K562 (cell line): ENCODE data around the gene PDZK1IP1. TPM values are rescaled to one million over a fixed set of nuclear protein-coding genes. Genes with fewer than 3 reads are reported as not detected.

Source experiments
- BACH1 ChIP-seq: fragments of 200-800 bp; sonication (Bioruptor generic); IDR thresholded peaks from 2 replicates; pipeline ENCODE4 v1.6.1; 2016; ENCODE audit warnings: missing genetic modification characterization, missing compliant biosample characterization
- BRD9 ChIP-seq: fragments of 450-650 bp; IDR thresholded peaks from 2 replicates; pipeline ENCODE4 v1.6.1; 2018; ENCODE audit warnings: low read depth; ENCODE audit not compliant: partially characterized antibody
- CBX8 ChIP-seq: fragments of 200-600 bp; sonication (generic); IDR thresholded peaks from 2 replicates; pipeline ENCODE4 v1.6.1; 2012; ENCODE audit warnings: borderline replicate concordance, mixed run types, low read depth, mild to moderate bottlenecking, moderate library complexity, mixed read lengths, low read length, control low read depth, inconsistent platforms; ENCODE audit not compliant: poor library complexity, severe bottlenecking; ENCODE audit errors: extremely low read depth
- CHD2 ChIP-seq: IDR thresholded peaks from 2 replicates; pipeline ENCODE4 v1.6.1; 2011; ENCODE audit warnings: low read depth, low read length
- ETV5 ChIP-seq: sonication (generic); formaldehyde crosslinking; IDR thresholded peaks from 2 replicates; pipeline ENCODE4 v1.4.0; 2020; ENCODE audit warnings: low read depth, mild to moderate bottlenecking, missing genetic modification reagents
- FOXA3 ChIP-seq, 2 experiments: fragments of 450-650 bp in 1 of 2; sonication (generic) in 1 of 2; formaldehyde crosslinking; IDR thresholded peaks in 1 of 2; conservative IDR thresholded peaks in 1 of 2; 2 replicates each; pipeline versions ENCODE4 v1.4.0 to v1.8.0; 2020 to 2022; ENCODE audit warnings: mild to moderate bottlenecking in 2 of 2, missing genetic modification reagents in 1 of 2
- GABPB2 ChIP-seq: fragments of 250-450 bp; sonication (Bioruptor Pico); conservative IDR thresholded peaks from 2 replicates; pipeline ENCODE4 v1.5.1; 2021; ENCODE audit warnings: mild to moderate bottlenecking
- KLF6 ChIP-seq: fragments of 250-450 bp; sonication (Bioruptor Pico); IDR thresholded peaks from 2 replicates; pipeline ENCODE4 v1.4.0; 2020; ENCODE audit warnings: mild to moderate bottlenecking, moderate library complexity, borderline replicate concordance
- NCOA6 ChIP-seq: fragments of 450-650 bp; IDR thresholded peaks from 2 replicates; pipeline ENCODE4 v1.6.1; 2017; ENCODE audit warnings: mild to moderate bottlenecking
- NFIC ChIP-seq: fragments of 450-650 bp; IDR thresholded peaks from 2 replicates; pipeline ENCODE4 v1.6.1; 2017; ENCODE audit warnings: mild to moderate bottlenecking, inconsistent platforms
- NONO ChIP-seq, 2 experiments: fragments of 200-400 bp in 1 of 2; fragments of 450-650 bp in 1 of 2; formaldehyde crosslinking in 1 of 2; IDR thresholded peaks; 2 replicates each; pipeline ENCODE4 v1.6.1; 2017; ENCODE audit warnings: low read depth in 2 of 2, mild to moderate bottlenecking in 2 of 2, moderate library complexity in 2 of 2, low read length in 1 of 2
- NR4A1 ChIP-seq, 2 experiments: fragments of 250-450 bp in 1 of 2; fragments of 450-650 bp in 1 of 2; sonication (Bioruptor Pico) in 1 of 2; IDR thresholded peaks; 2 replicates each; pipeline versions ENCODE4 v1.4.0 to v1.6.1; 2016 to 2020; ENCODE audit warnings: mild to moderate bottlenecking in 2 of 2, missing compliant biosample characterization in 1 of 2, missing genetic modification characterization in 1 of 2, moderate library complexity in 1 of 2
- PHB2 ChIP-seq: fragments of 450-650 bp; IDR thresholded peaks from 2 replicates; pipeline ENCODE4 v1.6.1; 2017; ENCODE audit warnings: low read depth
- PHTF2 ChIP-seq: fragments of 250-450 bp; sonication (Bioruptor Pico); IDR thresholded peaks from 2 replicates; pipeline ENCODE4 v1.5.0; 2021; ENCODE audit warnings: mild to moderate bottlenecking
- RBM17 ChIP-seq: fragments of 200-400 bp; formaldehyde crosslinking; IDR thresholded peaks from 2 replicates; pipeline ENCODE4 v1.6.1; 2017; ENCODE audit warnings: low read depth, mild to moderate bottlenecking, low read length, borderline replicate concordance
- SIN3B ChIP-seq: fragments of 450-650 bp; IDR thresholded peaks from 2 replicates; pipeline ENCODE4 v1.6.1; 2017; ENCODE audit warnings: low read depth, mild to moderate bottlenecking, moderate library complexity
- SMAD3 ChIP-seq: fragments of 450-650 bp; formaldehyde crosslinking; conservative IDR thresholded peaks from 2 replicates; pipeline ENCODE4 v1.4.0; 2020; ENCODE audit warnings: mild to moderate bottlenecking
- SNIP1 ChIP-seq: fragments of 450-650 bp; IDR thresholded peaks from 2 replicates; pipeline ENCODE4 v1.7.1; 2017; ENCODE audit warnings: low read depth, mild to moderate bottlenecking
- STAT5A ChIP-seq: IDR thresholded peaks from 2 replicates; pipeline ENCODE4 v1.6.1; 2012; ENCODE audit warnings: low read length, inconsistent platforms, borderline replicate concordance
- ZFX ChIP-seq: sonication (generic); formaldehyde crosslinking; IDR thresholded peaks from 2 replicates; pipeline ENCODE4 v1.8.0; 2022; ENCODE audit warnings: mild to moderate bottlenecking, missing genetic modification reagents, moderate library complexity
- ZNF133 ChIP-seq: fragments of 250-450 bp; sonication (Bioruptor Pico); IDR thresholded peaks from 2 replicates; pipeline ENCODE4 v1.4.0; 2020; ENCODE audit warnings: mild to moderate bottlenecking
- ZNF408 ChIP-seq: fragments of 250-450 bp; sonication (Bioruptor Pico); IDR thresholded peaks from 2 replicates; pipeline ENCODE4 v1.4.0; 2020; ENCODE audit warnings: low read depth, mild to moderate bottlenecking, moderate library complexity
- ZNF551 ChIP-seq: fragments of 250-450 bp; sonication (Bioruptor Pico); IDR thresholded peaks from 2 replicates; pipeline ENCODE4 v1.5.0; 2021; ENCODE audit warnings: mild to moderate bottlenecking, moderate library complexity
- ZNF695 ChIP-seq: fragments of 450-650 bp; formaldehyde crosslinking; IDR thresholded peaks from 2 replicates; pipeline ENCODE4 v1.4.0; 2020; ENCODE audit warnings: mild to moderate bottlenecking, moderate library complexity
- polyA plus RNA-seq, 8 experiments: library from polyadenylated mRNA; depleted of rRNA in 4 of 8; stranded (reverse) in 5 of 8; unstranded in 3 of 8; fragments of >200 nt; fragmentation: Nextera tagmentation in 2 of 8; fragmentation: Illumina TruSeq in 1 of 8; extraction: Ambion mirVana in 2 of 8; extraction: Trizol in 1 of 8; gene quantifications; 2 replicates each; pipeline versions ENCODE4 v1.2.1 to v1.2.3, GENCODE V29; 2011 to 2014; ENCODE audit warnings: inconsistent platforms in 1 of 8, missing spikeins in 1 of 8
- total RNA-seq, 7 experiments: library from RNA; depleted of rRNA in 6 of 7; stranded (reverse); fragments of >200 nt in 6 of 7; fragmentation: Illumina TruSeq in 2 of 7; extraction: Trizol in 2 of 7; gene quantifications; 2 replicates each; pipeline versions ENCODE4 v1.2.1 to v1.2.3, GENCODE V29; 2011 to 2021; ENCODE audit warnings: low replicate concordance in 1 of 7
- TF ChIP-seq, protein P1 (sequence below): sonication (generic); formaldehyde crosslinking; IDR thresholded peaks from 2 replicates; pipeline ENCODE4 v1.5.0; 2020; ENCODE audit warnings: missing genetic modification reagents
- TF ChIP-seq, protein P2 (sequence below): fragments of 250-450 bp; sonication (Bioruptor Pico); IDR thresholded peaks from 2 replicates; pipeline ENCODE4 v1.8.0; 2022; ENCODE audit warnings: moderate library complexity, mild to moderate bottlenecking, inconsistent platforms
- TF ChIP-seq, protein P3 (sequence below): fragments of 450-650 bp; IDR thresholded peaks from 2 replicates; pipeline ENCODE4 v1.6.1; 2018; ENCODE audit not compliant: partially characterized antibody

The PDZK1IP1 gene
- total and polyA plus RNA-seq, 9 of the 15 experiments (the other 6 are each of a cell fraction or from before 2014, with no cell fraction given), result 0.17 to 0.68 (median 0.53) TPM; not detected in 2

DNA sequence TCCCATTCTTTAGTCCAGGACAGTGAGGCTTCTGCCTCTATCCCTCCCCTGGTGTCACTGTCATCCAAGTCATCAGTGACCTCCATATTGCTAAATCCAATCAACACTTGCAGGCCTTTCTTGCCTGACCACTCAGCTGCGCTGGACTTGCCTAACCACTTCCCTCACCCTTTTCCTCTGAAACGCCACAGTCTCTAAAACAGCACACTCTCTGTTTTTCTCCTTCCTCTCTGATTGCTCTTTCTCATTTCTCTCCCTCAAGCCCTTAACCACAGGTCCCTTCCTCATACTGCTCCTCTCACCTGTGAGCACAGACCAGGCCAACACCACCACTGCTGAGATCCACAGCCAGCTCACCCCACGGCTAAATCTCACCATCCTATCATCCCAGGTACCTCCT is 24.7 kb upstream of the PDZK1IP1 start (continued):
- TF ChIP-seq, protein P1, sequence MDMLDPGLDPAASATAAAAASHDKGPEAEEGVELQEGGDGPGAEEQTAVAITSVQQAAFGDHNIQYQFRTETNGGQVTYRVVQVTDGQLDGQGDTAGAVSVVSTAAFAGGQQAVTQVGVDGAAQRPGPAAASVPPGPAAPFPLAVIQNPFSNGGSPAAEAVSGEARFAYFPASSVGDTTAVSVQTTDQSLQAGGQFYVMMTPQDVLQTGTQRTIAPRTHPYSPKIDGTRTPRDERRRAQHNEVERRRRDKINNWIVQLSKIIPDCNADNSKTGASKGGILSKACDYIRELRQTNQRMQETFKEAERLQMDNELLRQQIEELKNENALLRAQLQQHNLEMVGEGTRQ (CRISPR knock-in tag), result no peak
- TF ChIP-seq, protein P2, sequence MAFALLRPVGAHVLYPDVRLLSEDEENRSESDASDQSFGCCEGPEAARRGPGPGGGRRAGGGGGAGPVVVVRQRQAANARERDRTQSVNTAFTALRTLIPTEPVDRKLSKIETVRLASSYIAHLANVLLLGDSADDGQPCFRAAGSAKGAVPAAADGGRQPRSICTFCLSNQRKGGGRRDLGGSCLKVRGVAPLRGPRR (CRISPR knock-in tag), result no peak
- TF ChIP-seq ZNF133 (no peak), FOXA3 (CRISPR knock-in tag; conservative IDR thresholded peaks at IDR 0.05 in 1 of 2, IDR thresholded peaks at IDR 0.05 in 1 of 2) (no peak), GABPB2 (CRISPR knock-in tag) (no peak), BACH1 (tag) (no peak), ZNF408 (no peak), CHD2 (no peak), SNIP1 (no peak), PHB2 (0 out of 2 replicates have a peak, but pooled peaks have one; percentile 14), NFIC (peak; percentile 13; the same call in 1 of the 2 replicates), ZFX (0 out of 2 replicates have a peak, but pooled peaks have one; percentile 4), NCOA6 (no peak), ZNF695 (CRISPR knock-in tag) (no peak), RBM17 (no peak), NR4A1 (CRISPR knock-in tag; IDR thresholded peaks at IDR 0.05) (no peak), NR4A1 (tag; IDR thresholded peaks at IDR 0.05) (no peak), NONO (IDR thresholded peaks at IDR 0.05; ENCODE audit: low read depth in 2 of 2, low read length in 1 of 2) (no peak), KLF6 (CRISPR knock-in tag) (no peak), STAT5A (no peak), PHTF2 (CRISPR knock-in tag) (no peak), CBX8 (no peak), BRD9 (no peak), ETV5 (no peak), SIN3B (no peak), ZNF551 (no peak), SMAD3 (CRISPR knock-in tag) (no peak)
- TF ChIP-seq, protein P3, sequence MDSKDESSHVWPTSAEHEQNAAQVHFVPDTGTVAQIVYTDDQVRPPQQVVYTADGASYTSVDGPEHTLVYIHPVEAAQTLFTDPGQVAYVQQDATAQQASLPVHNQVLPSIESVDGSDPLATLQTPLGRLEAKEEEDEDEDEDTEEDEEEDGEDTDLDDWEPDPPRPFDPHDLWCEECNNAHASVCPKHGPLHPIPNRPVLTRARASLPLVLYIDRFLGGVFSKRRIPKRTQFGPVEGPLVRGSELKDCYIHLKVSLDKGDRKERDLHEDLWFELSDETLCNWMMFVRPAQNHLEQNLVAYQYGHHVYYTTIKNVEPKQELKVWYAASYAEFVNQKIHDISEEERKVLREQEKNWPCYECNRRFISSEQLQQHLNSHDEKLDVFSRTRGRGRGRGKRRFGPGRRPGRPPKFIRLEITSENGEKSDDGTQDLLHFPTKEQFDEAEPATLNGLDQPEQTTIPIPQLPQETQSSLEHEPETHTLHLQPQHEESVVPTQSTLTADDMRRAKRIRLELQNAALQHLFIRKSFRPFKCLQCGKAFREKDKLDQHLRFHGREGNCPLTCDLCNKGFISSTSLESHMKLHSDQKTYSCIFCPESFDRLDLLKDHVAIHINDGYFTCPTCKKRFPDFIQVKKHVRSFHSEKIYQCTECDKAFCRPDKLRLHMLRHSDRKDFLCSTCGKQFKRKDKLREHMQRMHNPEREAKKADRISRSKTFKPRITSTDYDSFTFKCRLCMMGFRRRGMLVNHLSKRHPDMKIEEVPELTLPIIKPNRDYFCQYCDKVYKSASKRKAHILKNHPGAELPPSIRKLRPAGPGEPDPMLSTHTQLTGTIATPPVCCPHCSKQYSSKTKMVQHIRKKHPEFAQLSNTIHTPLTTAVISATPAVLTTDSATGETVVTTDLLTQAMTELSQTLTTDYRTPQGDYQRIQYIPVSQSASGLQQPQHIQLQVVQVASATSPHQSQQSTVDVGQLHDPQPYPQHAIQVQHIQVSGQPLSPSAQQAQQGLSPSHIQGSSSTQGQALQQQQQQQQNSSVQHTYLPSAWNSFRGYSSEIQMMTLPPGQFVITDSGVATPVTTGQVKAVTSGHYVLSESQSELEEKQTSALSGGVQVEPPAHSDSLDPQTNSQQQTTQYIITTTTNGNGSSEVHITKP, result no peak
- TF ChIP-seq, all 486 proteins: peak for 17
